Naive thymus-derived CD4-positive, alpha-beta T cell (primary cell): ENCODE measurements around the gene CLCN7. TPM values are rescaled to one million over a fixed set of nuclear protein-coding genes. Genes with fewer than 3 reads are reported as not detected.

Source experiments
- ATAC-seq: fragments of 150-1000 bp; cut with Tn5 transposase; 2 replicates; pipeline ENCODE4 v1.10.0; 2021; ENCODE audit warnings: mild to moderate bottlenecking, moderate library complexity
- CTCF ChIA-PET: fragments of 350-600 bp; sonication (Branson Sonifier 250); formaldehyde crosslinking; loops from one replicate; lab custom pipeline; 2021; ENCODE audit warnings: antibody characterized with exemption; lab: Charles Lee
- POLR2A ChIA-PET: fragments of 350-600 bp; sonication (Branson Sonifier 250); formaldehyde crosslinking; loops from one replicate; lab custom pipeline; 2021; ENCODE audit warnings: antibody characterized with exemption, inconsistent platforms; lab: Charles Lee
- DNase-seq, 9 donors: peaks; one replicate each; pipeline versions ENCODE4 v3.0.0 to v3.0.0-alpha.2; 2020 to 2022; ENCODE audit warnings: mixed read lengths in 1 of 9
- H3K27ac ChIP-seq: one replicate; pipeline ENCODE4 v1.7.0; 2013; ENCODE audit warnings: mild to moderate bottlenecking, low read depth, low read length, moderate library complexity
- H3K27me3 ChIP-seq, 2 donors: one replicate each; pipeline ENCODE4 v1.7.0; 2013; ENCODE audit warnings: low read length in 2 of 2, mild to moderate bottlenecking in 2 of 2, moderate library complexity in 2 of 2; ENCODE audit not compliant: control insufficient read depth in 2 of 2, insufficient read depth in 2 of 2
- H3K36me3 ChIP-seq, 3 experiments: 1 replicate in 2 of 3; 2 replicates in 1 of 3; pipeline ENCODE4 v1.7.0; 2013; ENCODE audit warnings: low read length in 3 of 3, mild to moderate bottlenecking in 3 of 3, moderate library complexity in 1 of 3; ENCODE audit not compliant: insufficient read depth in 3 of 3, control insufficient read depth in 2 of 3
- H3K4me1 ChIP-seq, 2 donors: one replicate each; pipeline ENCODE4 v1.7.0; 2013; ENCODE audit warnings: low read length in 2 of 2, mild to moderate bottlenecking in 2 of 2, moderate library complexity in 1 of 2; ENCODE audit not compliant: control insufficient read depth in 2 of 2, insufficient read depth in 2 of 2
- H3K4me3 ChIP-seq: 2 replicates; pipeline ENCODE4 v1.7.0; 2013; ENCODE audit warnings: mild to moderate bottlenecking, low read length
- H3K9me3 ChIP-seq, 3 experiments: 1 replicate in 2 of 3; 2 replicates in 1 of 3; pipeline ENCODE4 v1.7.0; 2013; ENCODE audit warnings: low read length in 3 of 3; ENCODE audit not compliant: control insufficient read depth in 2 of 3
- H3K27ac Mint-ChIP-seq, 9 donors: one replicate each; pipeline ENCODE4 v1.8.0; 2020 to 2022; ENCODE audit warnings: mixed read lengths in 9 of 9, mild to moderate bottlenecking in 8 of 9, moderate library complexity in 5 of 9, inconsistent platforms in 2 of 9
- H3K27me3 Mint-ChIP-seq, 5 donors: one replicate each; pipeline ENCODE4 v1.8.0; 2021 to 2022; ENCODE audit warnings: mixed read lengths in 5 of 5, mild to moderate bottlenecking in 1 of 5
- H3K36me3 Mint-ChIP-seq, 5 donors: one replicate each; pipeline ENCODE4 v1.8.0; 2020 to 2022; ENCODE audit warnings: mixed read lengths in 5 of 5, mild to moderate bottlenecking in 3 of 5, inconsistent platforms in 1 of 5
- H3K4me1 Mint-ChIP-seq, 7 donors: one replicate each; pipeline ENCODE4 v1.8.0; 2020 to 2022; ENCODE audit warnings: mixed read lengths in 7 of 7, mild to moderate bottlenecking in 3 of 7, inconsistent platforms in 1 of 7
- H3K4me3 Mint-ChIP-seq, 10 donors: one replicate each; pipeline ENCODE4 v1.8.0; 2020 to 2022; ENCODE audit warnings: mild to moderate bottlenecking in 10 of 10, mixed read lengths in 10 of 10, moderate library complexity in 6 of 10, inconsistent platforms in 2 of 10
- H3K9me3 Mint-ChIP-seq, 11 donors: one replicate each; pipeline ENCODE4 v1.8.0; 2020 to 2022; ENCODE audit warnings: mixed read lengths in 11 of 11, mild to moderate bottlenecking in 4 of 11, inconsistent platforms in 1 of 11, moderate library complexity in 1 of 11
- intact Hi-C, 2 donors: fragments of 100-400 bp; cut with micrococcal nuclease; formaldehyde crosslinking; loops; one replicate each; pipeline ENCODE4 v1.15.1; 2023
- polyA plus RNA-seq, 2 donors: library from polyadenylated mRNA; unstranded; fragments of 300-500 nt; fragmentation: Illumina TruSeq; gene quantifications; one replicate each; pipeline ENCODE4 v1.2.3, GENCODE V29; 2021
- total RNA-seq, 6 experiments: library from RNA in 5 of 6; stranded (reverse) in 5 of 6; gene quantifications; 1 replicate in 5 of 6; 2 replicates in 1 of 6; pipeline ENCODE4 v1.2.3 and lab custom pipeline; 2021 to 2026

The CLCN7 gene
- total and polyA plus RNA-seq, 7 experiments from 2014 or later = 17.0 to 140 (median 106) TPM

DNA sequence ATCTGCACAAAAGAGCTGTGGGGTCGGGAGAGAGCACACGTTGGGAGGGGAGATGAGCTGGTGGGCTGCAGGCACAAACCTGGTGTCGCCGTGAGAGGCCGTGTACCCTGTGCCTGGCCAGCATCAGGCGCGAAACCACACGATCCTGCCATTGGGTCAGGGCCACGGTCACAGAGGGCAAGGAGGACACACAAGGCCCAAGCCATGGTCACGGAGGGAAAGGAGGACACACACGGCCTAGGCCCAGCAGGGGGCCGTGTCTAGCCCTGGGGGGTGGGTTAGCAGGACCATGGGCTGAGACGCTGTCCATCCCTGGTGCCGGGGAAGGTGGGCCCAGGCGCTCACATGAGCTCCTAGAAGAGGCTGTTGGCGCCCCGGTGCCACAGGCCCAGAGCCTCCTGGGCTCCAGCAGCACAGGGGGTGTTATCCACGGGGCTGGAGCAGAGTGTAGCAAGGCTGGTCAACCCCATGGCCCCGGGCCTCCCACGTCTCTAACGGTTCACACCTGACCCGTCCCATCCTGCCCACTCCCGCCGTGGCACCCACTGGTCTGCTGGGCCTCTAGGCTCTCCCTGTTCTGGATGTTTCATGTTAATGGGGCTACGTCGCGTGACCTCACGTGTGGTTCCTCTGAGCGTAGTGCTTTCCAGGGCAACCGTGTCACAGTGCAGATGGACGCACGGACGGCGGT is 23.0 kb downstream of the CLCN7 start:
- H3K4me3 Mint-ChIP-seq = no peak overlapping the region
- peaks cover 0 to 95% (median 4%) of the 10 kb centered on the region in 3 experiments for H3K36me3 ChIP-seq
- H3K9me3 Mint-ChIP-seq = no peaks in the 10 kb centered on the region

DNA sequence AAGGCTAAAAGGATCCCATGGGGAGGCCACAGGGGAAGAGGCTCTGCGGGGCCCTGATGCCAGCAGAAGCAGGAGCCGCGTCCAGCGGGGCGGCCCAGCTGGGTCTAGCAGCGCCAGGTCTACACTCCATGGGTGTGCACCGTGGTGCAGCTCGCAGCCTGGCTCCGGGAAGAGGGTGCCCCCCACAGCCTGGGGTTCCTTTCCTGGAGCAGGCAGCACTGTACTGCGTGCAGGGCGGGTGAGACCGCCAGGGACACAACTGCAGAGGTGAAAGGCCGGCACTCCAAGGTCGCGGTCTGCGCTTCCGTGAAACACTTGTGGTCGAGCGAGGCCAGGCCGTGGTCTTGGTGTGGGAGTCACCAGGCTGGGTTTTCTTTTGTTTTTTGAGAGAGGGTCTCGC is 24.0 kb downstream of the CLCN7 start:
- Mint-ChIP-seq H3K9me3 (no peaks in the 10 kb centered on the region), H3K36me3 (peaks cover 0 to 7% (median 0%) of the 10 kb centered on the region in 5 donors), H3K4me1 (no peaks in the 10 kb centered on the region), H3K27ac (no peak overlapping the region), H3K27me3 (no peaks in the 10 kb centered on the region), H3K4me3 (no peak overlapping the region)
- Histone ChIP-seq H3K36me3 (peaks cover 0 to 98% (median 4%) of the 10 kb centered on the region in 3 experiments), H3K27me3 (no peaks in the 10 kb centered on the region), H3K27ac (no peak overlapping the region), H3K9me3 (no peaks in the 10 kb centered on the region), H3K4me1 (no peaks in the 10 kb centered on the region), H3K4me3 (no peak overlapping the region)
- no peak for DNase-seq
- ChIA-PET CTCF (no interaction called here), POLR2A (no interaction called here)
- intact Hi-C loops = no loop called here
- no peak for ATAC-seq

More for the DNA sequence above, 23.0 kb downstream of the CLCN7 start:
- Mint-ChIP-seq H3K27me3 (no peaks in the 10 kb centered on the region), H3K36me3 (peaks cover 0 to 8% (median 0%) of the 10 kb centered on the region in 5 donors), H3K4me1 (no peaks in the 10 kb centered on the region), H3K27ac (peak overlapping the region in 2 of 9 donors; percentile 41 to 70)
- H3K4me3 ChIP-seq = no peak overlapping the region
- no peaks in the 10 kb centered on the region for H3K9me3 ChIP-seq
- intact Hi-C loops = no loop called here
- POLR2A ChIA-PET = no interaction called here
- H3K27ac ChIP-seq = no peak overlapping the region
- H3K4me1 ChIP-seq = no peaks in the 10 kb centered on the region
- H3K27me3 ChIP-seq = no peaks in the 10 kb centered on the region
- no peak for ATAC-seq
- CTCF ChIA-PET = no interaction called here
- DNase-seq = no peak

DNA sequence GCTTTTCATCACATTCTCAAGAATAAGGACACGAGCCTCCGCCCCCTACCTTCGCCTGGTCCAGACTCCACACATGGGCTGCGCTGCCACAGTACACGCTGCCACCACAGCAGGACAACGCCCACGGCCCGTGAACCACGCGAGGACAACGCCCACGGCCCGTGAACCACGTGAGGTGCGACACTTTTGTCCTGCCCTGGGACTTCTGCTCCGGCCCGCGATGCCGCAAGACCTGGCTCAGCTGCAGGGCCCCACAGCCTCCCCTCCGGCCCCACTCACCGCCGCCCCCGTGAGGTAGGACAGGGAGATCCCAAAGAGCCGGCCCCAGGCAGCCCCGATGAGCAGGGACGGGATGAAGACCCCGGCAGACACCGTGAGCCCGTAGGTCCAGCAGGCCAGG is 24.6 kb downstream of the CLCN7 start:
- no peak for DNase-seq
- peak overlapping the region in 1 of 9 donors; percentile 59 for H3K27ac Mint-ChIP-seq
- intact Hi-C loops = no loop called here
- Histone ChIP-seq H3K4me1 (no peaks in the 10 kb centered on the region), H3K9me3 (no peaks in the 10 kb centered on the region), H3K4me3 (no peak overlapping the region), H3K27me3 (no peaks in the 10 kb centered on the region), H3K27ac (no peak overlapping the region), H3K36me3 (peaks cover 0 to 97% (median 4%) of the 10 kb centered on the region in 3 experiments)
- H3K4me3 Mint-ChIP-seq = no peak overlapping the region
- H3K27me3 Mint-ChIP-seq = no peaks in the 10 kb centered on the region
- H3K36me3 Mint-ChIP-seq = peaks cover 0 to 7% (median 0%) of the 10 kb centered on the region in 5 donors
- no peaks in the 10 kb centered on the region for H3K4me1 Mint-ChIP-seq
- no peak for ATAC-seq
- no peaks in the 10 kb centered on the region for H3K9me3 Mint-ChIP-seq
- ChIA-PET POLR2A (no interaction called here), CTCF (no interaction called here)

DNA sequence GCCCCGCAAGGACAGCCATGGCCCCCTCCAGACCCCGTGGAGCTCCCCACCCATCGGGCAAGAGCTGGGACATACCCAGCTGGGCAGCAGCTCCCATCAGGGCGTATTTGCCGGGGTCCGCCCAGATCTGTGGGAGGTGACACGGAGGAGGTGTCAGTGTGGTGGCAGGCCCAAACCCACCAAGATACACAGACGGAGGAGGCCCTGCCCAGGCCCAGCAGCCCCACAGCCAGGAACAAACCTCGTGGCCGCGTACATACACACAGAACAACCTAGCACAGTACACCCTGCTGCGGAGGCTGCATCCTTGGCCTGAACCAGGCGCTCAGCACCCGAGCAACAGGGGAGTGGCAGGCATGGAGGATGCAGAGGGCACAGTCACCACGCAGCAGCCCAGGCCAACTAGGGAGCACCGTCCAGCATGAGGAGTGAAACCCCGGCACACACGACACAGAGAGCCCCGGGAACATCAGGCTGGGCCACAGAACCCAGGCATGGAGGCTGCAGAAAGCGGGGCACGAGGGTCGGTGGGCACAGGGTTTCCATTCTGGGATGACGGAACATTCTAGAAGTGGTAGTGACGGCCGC is 25.5 kb downstream of the CLCN7 start:
- H3K4me1 ChIP-seq = no peaks in the 10 kb centered on the region
- intact Hi-C loops = no loop called here
- Mint-ChIP-seq H3K9me3 (no peaks in the 10 kb centered on the region), H3K4me3 (no peak overlapping the region), H3K4me1 (no peaks in the 10 kb centered on the region), H3K27me3 (no peaks in the 10 kb centered on the region), H3K27ac (no peak overlapping the region), H3K36me3 (peaks cover 0 to 7% (median 0%) of the 10 kb centered on the region in 5 donors)
- no peak for DNase-seq
- peaks cover 0 to 87% (median 4%) of the 10 kb centered on the region in 3 experiments for H3K36me3 ChIP-seq
- ChIA-PET POLR2A (no interaction called here), CTCF (no interaction called here)
- no peaks in the 10 kb centered on the region for H3K27me3 ChIP-seq
- no peak for ATAC-seq
- no peaks in the 10 kb centered on the region for H3K9me3 ChIP-seq
- H3K27ac ChIP-seq = no peak overlapping the region
- H3K4me3 ChIP-seq = no peak overlapping the region

DNA sequence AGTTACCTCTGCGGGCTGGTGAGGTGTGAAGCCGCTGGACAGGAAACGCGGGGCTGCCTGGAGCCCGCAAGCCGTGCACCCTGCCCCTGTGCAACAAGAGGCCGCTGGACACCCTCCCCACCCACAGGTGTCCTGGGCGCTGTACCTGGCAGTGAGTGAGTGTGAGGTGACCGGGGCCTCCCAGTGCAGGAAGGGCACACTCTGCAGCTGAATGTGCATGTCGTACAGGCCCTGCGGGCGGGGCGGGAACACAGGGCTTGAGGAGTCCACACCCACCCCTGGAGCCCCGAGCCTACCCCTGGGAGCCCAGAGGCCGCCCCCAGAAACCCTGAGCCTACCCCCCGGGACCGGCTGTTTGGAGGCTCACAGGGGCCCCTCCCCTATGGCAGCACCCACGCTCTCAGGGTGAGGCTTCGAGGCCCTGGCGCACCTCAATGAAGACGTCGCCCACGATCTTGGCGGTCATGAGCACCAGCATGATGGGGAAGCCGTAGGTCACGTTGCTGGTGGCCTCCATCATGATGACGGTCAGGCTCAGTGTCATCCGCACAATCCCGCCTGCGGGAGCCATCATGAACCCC is 26.2 kb downstream of the CLCN7 start:
- no peaks in the 10 kb centered on the region for H3K4me1 ChIP-seq
- CTCF ChIA-PET = no interaction called here
- no peaks in the 10 kb centered on the region for H3K27me3 ChIP-seq
- no peaks in the 10 kb centered on the region for H3K9me3 ChIP-seq
- H3K4me3 ChIP-seq = no peak overlapping the region
- Mint-ChIP-seq H3K27ac (no peak overlapping the region), H3K4me1 (no peaks in the 10 kb centered on the region), H3K27me3 (no peaks in the 10 kb centered on the region), H3K36me3 (peaks cover 0 to 7% (median 0%) of the 10 kb centered on the region in 5 donors), H3K4me3 (no peak overlapping the region), H3K9me3 (no peaks in the 10 kb centered on the region)
- ATAC-seq (no peak), DNase-seq (no peak)
- intact Hi-C loops = no loop called here
- peaks cover 0 to 81% (median 3%) of the 10 kb centered on the region in 3 experiments for H3K36me3 ChIP-seq
- no peak overlapping the region for H3K27ac ChIP-seq
- POLR2A ChIA-PET = no interaction called here

DNA sequence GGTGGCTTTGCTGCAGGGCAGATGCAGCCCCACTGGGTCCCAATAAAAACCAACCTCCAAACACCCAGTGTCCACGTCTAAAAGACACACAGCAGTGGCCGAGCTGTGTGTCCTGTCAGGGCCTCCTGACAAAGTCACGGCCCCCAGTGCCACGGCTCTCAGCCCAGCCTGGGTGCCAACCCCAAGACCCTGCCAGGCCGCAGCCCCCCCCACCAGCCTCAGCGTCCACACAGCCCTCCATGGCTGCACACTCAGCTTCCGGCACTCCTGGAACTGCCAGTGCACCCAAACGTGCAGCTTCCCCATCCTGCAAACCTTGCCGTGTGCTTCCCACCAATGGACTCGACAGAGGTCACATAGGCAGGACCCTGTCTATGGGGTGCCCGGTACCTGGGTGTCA is 26.9 kb downstream of the CLCN7 start:
- POLR2A ChIA-PET = no interaction called here
- Mint-ChIP-seq H3K27ac (no peak overlapping the region), H3K27me3 (no peaks in the 10 kb centered on the region), H3K9me3 (no peaks in the 10 kb centered on the region), H3K4me1 (no peaks in the 10 kb centered on the region), H3K36me3 (peaks cover 0 to 7% (median 0%) of the 10 kb centered on the region in 5 donors), H3K4me3 (no peak overlapping the region)
- ATAC-seq (no peak), DNase-seq (no peak)
- H3K9me3 ChIP-seq = no peaks in the 10 kb centered on the region
- no peak overlapping the region for H3K4me3 ChIP-seq
- H3K36me3 ChIP-seq = peaks cover 0 to 74% (median 0%) of the 10 kb centered on the region in 3 experiments
- H3K27ac ChIP-seq = no peak overlapping the region
- no peaks in the 10 kb centered on the region for H3K4me1 ChIP-seq
- H3K27me3 ChIP-seq = no peaks in the 10 kb centered on the region
- CTCF ChIA-PET = no interaction called here
- intact Hi-C loops = no loop called here
